Ishikawa (cell line): ENCODE results near the gene CHST5.

Source experiments
- CEBPB ChIP-seq: IDR thresholded peaks from 2 replicates; pipeline ENCODE4 v1.6.1; 2012
- CREB1 ChIP-seq: IDR thresholded peaks from 2 replicates; pipeline ENCODE4 v1.6.1; 2012; ENCODE audit warnings: low read depth
- EGR1 ChIP-seq: IDR thresholded peaks from 2 replicates; pipeline ENCODE4 v1.6.1; 2012
- EP300 ChIP-seq: IDR thresholded peaks from 2 replicates; pipeline ENCODE4 v1.6.1; 2012; ENCODE audit warnings: borderline replicate concordance
- FOXM1 ChIP-seq: IDR thresholded peaks from 2 replicates; pipeline ENCODE4 v1.6.1; 2012; ENCODE audit warnings: low read depth, borderline replicate concordance
- MAX ChIP-seq: IDR thresholded peaks from 2 replicates; pipeline ENCODE4 v1.6.1; 2012
- NFIC ChIP-seq: IDR thresholded peaks from 2 replicates; pipeline ENCODE4 v1.6.1; 2012
- RAD21 ChIP-seq: IDR thresholded peaks from 2 replicates; pipeline ENCODE4 v1.6.1; 2012; ENCODE audit warnings: low read depth
- REST ChIP-seq: IDR thresholded peaks from 2 replicates; pipeline ENCODE4 v1.6.1; 2012; ENCODE audit warnings: low read depth, mild to moderate bottlenecking
- TAF1 ChIP-seq: IDR thresholded peaks from 2 replicates; pipeline ENCODE4 v1.6.1; 2012; ENCODE audit warnings: low read depth, mild to moderate bottlenecking
- TCF12 ChIP-seq: IDR thresholded peaks from 2 replicates; pipeline ENCODE4 v1.6.1; 2012; ENCODE audit warnings: low read depth
- TEAD4 ChIP-seq: IDR thresholded peaks from 2 replicates; pipeline ENCODE4 v1.6.1; 2012
- YY1 ChIP-seq: IDR thresholded peaks from 2 replicates; pipeline ENCODE4 v1.6.1; 2012; ENCODE audit warnings: low read depth
- ZBTB7A ChIP-seq: IDR thresholded peaks from 2 replicates; pipeline ENCODE4 v1.6.1; 2012; ENCODE audit warnings: low read depth
- TF ChIP-seq, protein P1 (sequence below): IDR thresholded peaks from 2 replicates; pipeline ENCODE4 v1.6.1; 2012

The CHST5 gene

GRCh38 chr16:75516189-75516966 is 19.5 kb downstream of the CHST5 start:
- 0 out of 2 replicates have a peak, but pooled peaks have one; percentile 7 for TF ChIP-seq MAX

GRCh38 chr16:75514296-75514695 is 21.6 kb downstream of the CHST5 start:
- no peak for TF ChIP-seq TEAD4
- TF ChIP-seq MAX = no peak
- TF ChIP-seq TCF12 = no peak

DNA sequence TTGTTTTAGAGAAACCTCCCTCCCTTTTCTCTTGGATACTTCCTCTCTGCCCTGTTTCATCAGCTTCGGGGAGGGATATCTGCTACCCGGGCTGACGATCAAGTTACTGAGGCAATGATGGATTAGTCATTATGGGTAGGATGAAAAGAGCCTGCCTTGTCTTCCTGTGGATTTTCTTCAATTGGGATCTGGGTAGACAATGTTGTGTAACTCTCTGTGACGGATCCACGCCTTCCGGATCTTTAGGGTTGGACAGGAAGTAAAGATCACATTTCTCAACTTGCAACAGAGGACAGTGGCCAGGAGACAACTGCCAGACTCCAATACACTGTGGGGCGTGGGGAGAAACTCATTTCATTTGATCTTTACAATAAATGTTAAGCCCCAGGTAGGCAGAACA is 29.3 kb downstream of the CHST5 start:
- TF ChIP-seq TEAD4 = 0 out of 2 replicates have a peak, but pooled peaks have one; percentile 33
- no peak for TF ChIP-seq TAF1
- TF ChIP-seq NFIC = peak; percentile 57; the same call in 1 of the 2 replicates
- TF ChIP-seq, protein P1, sequence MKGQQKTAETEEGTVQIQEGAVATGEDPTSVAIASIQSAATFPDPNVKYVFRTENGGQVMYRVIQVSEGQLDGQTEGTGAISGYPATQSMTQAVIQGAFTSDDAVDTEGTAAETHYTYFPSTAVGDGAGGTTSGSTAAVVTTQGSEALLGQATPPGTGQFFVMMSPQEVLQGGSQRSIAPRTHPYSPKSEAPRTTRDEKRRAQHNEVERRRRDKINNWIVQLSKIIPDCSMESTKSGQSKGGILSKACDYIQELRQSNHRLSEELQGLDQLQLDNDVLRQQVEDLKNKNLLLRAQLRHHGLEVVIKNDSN = no peak
- no peak; the same call in 1 of the 2 replicates for TF ChIP-seq MAX
- TF ChIP-seq TCF12 = peak; percentile 46; the same call in 1 of the 2 replicates
- no peak for TF ChIP-seq ZBTB7A
- peak; percentile 80; the same call in 1 of the 2 replicates for TF ChIP-seq EP300
- TF ChIP-seq FOXM1 = peak; percentile 68; the same call in 1 of the 2 replicates
- no peak for TF ChIP-seq YY1
- TF ChIP-seq RAD21 = no peak; the same call in 1 of the 2 replicates
- TF ChIP-seq CREB1 = no peak
- TF ChIP-seq EGR1 = no peak
- TF ChIP-seq CEBPB = peak; percentile 94
- no peak for TF ChIP-seq REST

DNA sequence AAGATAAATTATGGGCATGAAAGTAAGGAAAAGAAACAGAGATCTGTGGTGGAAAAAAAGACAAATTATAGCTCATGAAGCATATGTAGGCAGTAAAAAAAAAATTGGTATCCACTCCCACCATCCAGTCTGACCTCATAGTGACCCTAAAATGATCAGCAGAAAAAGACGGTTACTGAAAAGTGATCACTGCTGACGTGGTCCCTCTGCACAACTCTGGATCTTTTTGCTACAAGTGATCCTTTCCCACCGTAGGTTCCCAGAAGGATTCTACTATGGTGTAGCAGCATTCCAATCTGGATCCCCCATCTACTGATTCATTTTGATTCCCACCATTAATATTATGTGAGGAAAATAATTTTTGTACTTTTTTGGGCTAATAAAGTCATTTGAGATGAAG is 29.8 kb downstream of the CHST5 start:
- TF ChIP-seq CEBPB (no peak), FOXM1 (no peak), TCF12 (no peak), EP300 (no peak), CREB1 (no peak), YY1 (no peak), MAX (no peak), TEAD4 (no peak), ZBTB7A (no peak), EGR1 (no peak), TAF1 (no peak), REST (no peak), RAD21 (no peak), NFIC (no peak)
- TF ChIP-seq, protein P1 = no peak

- TF ChIP-seq RAD21 (no peak), CREB1 (no peak), YY1 (no peak), MAX (no peak), EGR1 (no peak), TAF1 (no peak), TEAD4 (no peak), ZBTB7A (no peak), TCF12 (no peak), NFIC (no peak), EP300 (no peak), FOXM1 (no peak), REST (no peak), CEBPB (no peak)
- TF ChIP-seq, protein P1 = no peak
These were observed 32.1 kb downstream of the CHST5 start for GRCh38 chr16:75503801-75504200.
